Uterus (tissue), 2 donors: ENCODE data around the gene RASA3.

Experiments
- CTCF ChIP-seq, 4 experiments: fragments of 200-600 bp in 2 of 4; fragments of 450-650 bp in 2 of 4; sonication (generic) in 2 of 4; IDR thresholded peaks; one replicate each; pipeline ENCODE4 v1.5.1; 2016 to 2019; ENCODE audit warnings: antibody characterized with exemption in 4 of 4, mild to moderate bottlenecking in 2 of 4, moderate library complexity in 1 of 4
- POLR2A ChIP-seq, 2 donors: fragments of 450-650 bp; IDR thresholded peaks; one replicate each; pipeline ENCODE4 v1.6.1; 2016; ENCODE audit warnings: antibody characterized with exemption in 2 of 2, mild to moderate bottlenecking in 1 of 2, moderate library complexity in 1 of 2

GRCh38 chr13:114015111-114015968 is 117.1 kb downstream of the RASA3 start:
- TF ChIP-seq CTCF (IDR thresholded peaks at IDR 0.05), result no peak
- no peak for TF ChIP-seq POLR2A (IDR thresholded peaks at IDR 0.05)
